ENCODE measurements around the gene RAPGEF6. TPM values are rescaled to one million over a fixed set of nuclear protein-coding genes. Genes with fewer than 3 reads are reported as not detected.

Gene RAPGEF6
- polyA plus RNA-seq, 1 donor from 2014 or later, result 121 TPM

DNA sequence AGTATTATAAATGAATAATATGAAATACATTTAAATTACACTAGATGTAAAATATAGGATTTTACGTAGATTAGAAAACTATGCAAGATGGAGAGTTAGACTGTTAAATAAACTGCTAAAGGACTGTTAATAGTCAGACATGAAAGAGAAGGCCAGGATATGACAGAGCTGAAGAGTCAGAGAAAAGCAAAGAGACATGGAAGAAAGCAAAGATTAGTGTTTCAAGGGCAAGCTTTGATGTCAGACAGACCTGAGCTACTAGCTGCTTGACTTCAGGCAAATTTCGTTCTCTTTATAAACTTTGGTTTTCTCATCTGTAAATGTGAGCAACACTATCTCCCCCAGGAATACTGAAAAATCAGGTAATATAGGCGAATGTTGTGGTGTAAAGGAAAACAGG lies 161.3 kb downstream of the RAPGEF6 start:
- H3F3A ChIP-seq (ENCODE audit: insufficient read depth, low read length, poor library complexity, severe bottlenecking), result no peaks in the 10 kb centered on the region

DNA sequence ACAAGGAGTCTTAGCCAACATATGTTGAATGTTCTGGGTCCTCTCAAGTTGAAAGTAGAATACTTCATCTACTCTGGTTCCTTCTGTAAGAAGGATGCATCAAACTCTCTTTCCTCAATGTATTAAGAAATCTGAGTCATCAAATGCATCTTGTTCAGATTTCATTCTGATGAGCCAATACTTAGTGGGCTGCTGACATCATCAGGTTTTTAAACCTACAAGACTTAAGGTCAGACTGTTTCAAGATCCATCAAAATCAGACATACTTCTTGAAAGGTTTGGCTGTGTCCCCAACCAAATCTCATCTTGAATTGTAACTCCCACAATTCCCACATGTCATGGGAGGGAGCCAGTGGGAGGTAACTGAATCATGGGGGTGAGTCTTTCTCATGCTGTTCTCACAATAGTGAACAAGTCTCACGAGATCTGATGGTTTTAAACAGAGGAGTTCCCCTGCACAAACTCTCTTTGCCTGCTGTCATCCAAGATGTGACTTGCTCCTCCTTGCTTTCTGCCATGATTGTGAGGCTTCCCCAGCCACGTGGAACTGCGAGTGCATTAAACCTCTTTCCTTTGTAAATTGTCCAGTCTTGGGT lies 168.8 kb downstream of the RAPGEF6 start:
- Histone ChIP-seq H3K9ac (ENCODE audit: low read length) (no peak overlapping the region), H3K9me3 (ENCODE audit: low read length) (no peaks in the 10 kb centered on the region), H4K20me1 (ENCODE audit: insufficient read depth) (no peaks in the 10 kb centered on the region), H3F3A (ENCODE audit: insufficient read depth, low read length, poor library complexity, severe bottlenecking) (no peaks in the 10 kb centered on the region), H3K4me3 (ENCODE audit: low read length) (no peak overlapping the region), H3K27ac (ENCODE audit: low read length) (no peak overlapping the region), H2AFZ (ENCODE audit: low read depth, low read length) (no peak overlapping the region), H3K4me2 (ENCODE audit: low read length) (no peak overlapping the region), H3K36me3 (ENCODE audit: insufficient read depth, low read length) (no peaks in the 10 kb centered on the region), H3K27me3 (ENCODE audit: insufficient read depth, low read depth, low read length) (no peaks in the 10 kb centered on the region), H3K79me2 (replicated peaks; ENCODE audit: insufficient read depth, low read length) (no peaks in the 10 kb centered on the region), H3K9me2 (ENCODE audit: insufficient read depth, low read length) (no peaks in the 10 kb centered on the region)
- TF ChIP-seq, protein P1, sequence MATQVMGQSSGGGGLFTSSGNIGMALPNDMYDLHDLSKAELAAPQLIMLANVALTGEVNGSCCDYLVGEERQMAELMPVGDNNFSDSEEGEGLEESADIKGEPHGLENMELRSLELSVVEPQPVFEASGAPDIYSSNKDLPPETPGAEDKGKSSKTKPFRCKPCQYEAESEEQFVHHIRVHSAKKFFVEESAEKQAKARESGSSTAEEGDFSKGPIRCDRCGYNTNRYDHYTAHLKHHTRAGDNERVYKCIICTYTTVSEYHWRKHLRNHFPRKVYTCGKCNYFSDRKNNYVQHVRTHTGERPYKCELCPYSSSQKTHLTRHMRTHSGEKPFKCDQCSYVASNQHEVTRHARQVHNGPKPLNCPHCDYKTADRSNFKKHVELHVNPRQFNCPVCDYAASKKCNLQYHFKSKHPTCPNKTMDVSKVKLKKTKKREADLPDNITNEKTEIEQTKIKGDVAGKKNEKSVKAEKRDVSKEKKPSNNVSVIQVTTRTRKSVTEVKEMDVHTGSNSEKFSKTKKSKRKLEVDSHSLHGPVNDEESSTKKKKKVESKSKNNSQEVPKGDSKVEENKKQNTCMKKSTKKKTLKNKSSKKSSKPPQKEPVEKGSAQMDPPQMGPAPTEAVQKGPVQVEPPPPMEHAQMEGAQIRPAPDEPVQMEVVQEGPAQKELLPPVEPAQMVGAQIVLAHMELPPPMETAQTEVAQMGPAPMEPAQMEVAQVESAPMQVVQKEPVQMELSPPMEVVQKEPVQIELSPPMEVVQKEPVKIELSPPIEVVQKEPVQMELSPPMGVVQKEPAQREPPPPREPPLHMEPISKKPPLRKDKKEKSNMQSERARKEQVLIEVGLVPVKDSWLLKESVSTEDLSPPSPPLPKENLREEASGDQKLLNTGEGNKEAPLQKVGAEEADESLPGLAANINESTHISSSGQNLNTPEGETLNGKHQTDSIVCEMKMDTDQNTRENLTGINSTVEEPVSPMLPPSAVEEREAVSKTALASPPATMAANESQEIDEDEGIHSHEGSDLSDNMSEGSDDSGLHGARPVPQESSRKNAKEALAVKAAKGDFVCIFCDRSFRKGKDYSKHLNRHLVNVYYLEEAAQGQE (IDR thresholded peaks at IDR 0.05; ENCODE audit: borderline replicate concordance), result no peak
- TF ChIP-seq TAF1 (IDR thresholded peaks at IDR 0.05; ENCODE audit: low read depth), result no peak
- TF ChIP-seq RAD21 (conservative IDR thresholded peaks at IDR 0.05), result no peak
- no peak for TF ChIP-seq POLR2AphosphoS5 (IDR thresholded peaks at IDR 0.05)

More for the DNA sequence above, 161.3 kb downstream of the RAPGEF6 start:
- Histone ChIP-seq H3K9me3 (ENCODE audit: low read length) (no peaks in the 10 kb centered on the region), H3K36me3 (ENCODE audit: insufficient read depth, low read length) (peaks cover 10% of the 10 kb centered on the region), H3K27ac (ENCODE audit: low read length) (no peak overlapping the region), H2AFZ (ENCODE audit: low read depth, low read length) (no peak overlapping the region), H3K4me2 (ENCODE audit: low read length) (no peak overlapping the region), H4K20me1 (ENCODE audit: insufficient read depth) (no peaks in the 10 kb centered on the region), H3K4me3 (ENCODE audit: low read length) (no peak overlapping the region), H3K9me2 (ENCODE audit: insufficient read depth, low read length) (no peaks in the 10 kb centered on the region), H3K79me2 (replicated peaks; ENCODE audit: insufficient read depth, low read length) (no peaks in the 10 kb centered on the region), H3K9ac (ENCODE audit: low read length) (no peak overlapping the region), H3K27me3 (ENCODE audit: insufficient read depth, low read depth, low read length) (no peaks in the 10 kb centered on the region)
- TF ChIP-seq EP300 (conservative IDR thresholded peaks at IDR 0.05; ENCODE audit: poor library complexity, severe bottlenecking) (no peak), EZH2 (IDR thresholded peaks at IDR 0.05; ENCODE audit: borderline replicate concordance, insufficient read depth, low read length, poor library complexity, severe bottlenecking) (no peak), MXI1 (conservative IDR thresholded peaks at IDR 0.05; ENCODE audit: poor library complexity, severe bottlenecking) (no peak), RAD21 (conservative IDR thresholded peaks at IDR 0.05) (no peak), SMC3 (conservative IDR thresholded peaks at IDR 0.05; ENCODE audit: poor library complexity) (no peak)

DNA sequence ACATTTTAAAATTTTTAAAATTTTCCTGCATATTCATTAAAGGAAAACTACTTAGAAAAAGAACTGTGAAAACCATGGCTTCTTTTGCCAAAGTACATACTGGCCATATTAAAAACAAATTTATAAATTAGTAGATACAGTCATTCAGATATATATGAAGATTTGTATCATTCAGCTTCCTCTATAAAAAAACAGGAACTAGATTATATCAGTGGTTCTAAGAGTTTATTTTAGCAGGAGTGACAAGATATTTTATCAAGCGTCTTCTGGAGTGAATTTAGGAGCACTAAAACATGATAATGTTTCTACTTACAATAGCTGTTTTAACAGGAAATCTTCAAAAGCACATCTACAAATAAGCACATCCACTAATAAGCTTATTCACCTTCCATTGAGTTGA lies 171.4 kb downstream of the RAPGEF6 start:
- Histone ChIP-seq H3K4me2 (ENCODE audit: low read length) (no peak overlapping the region), H3K9me2 (ENCODE audit: insufficient read depth, low read length) (no peaks in the 10 kb centered on the region), H3K4me3 (ENCODE audit: low read length) (no peak overlapping the region), H3K27me3 (ENCODE audit: insufficient read depth, low read depth, low read length) (no peaks in the 10 kb centered on the region), H3K9ac (ENCODE audit: low read length) (no peak overlapping the region), H3F3A (ENCODE audit: insufficient read depth, low read length, poor library complexity, severe bottlenecking) (no peaks in the 10 kb centered on the region), H3K36me3 (ENCODE audit: insufficient read depth, low read length) (no peaks in the 10 kb centered on the region), H3K79me2 (replicated peaks; ENCODE audit: insufficient read depth, low read length) (no peaks in the 10 kb centered on the region), H2AFZ (ENCODE audit: low read depth, low read length) (no peak overlapping the region), H3K9me3 (ENCODE audit: low read length) (no peaks in the 10 kb centered on the region), H3K27ac (ENCODE audit: low read length) (no peak overlapping the region), H4K20me1 (ENCODE audit: insufficient read depth) (no peaks in the 10 kb centered on the region)
- TF ChIP-seq MXI1 (conservative IDR thresholded peaks at IDR 0.05; ENCODE audit: poor library complexity, severe bottlenecking) (no peak), POLR2AphosphoS5 (IDR thresholded peaks at IDR 0.05) (no peak), EP300 (conservative IDR thresholded peaks at IDR 0.05; ENCODE audit: poor library complexity, severe bottlenecking) (no peak), TAF1 (IDR thresholded peaks at IDR 0.05; ENCODE audit: low read depth) (no peak)
- TF ChIP-seq, protein P2, sequence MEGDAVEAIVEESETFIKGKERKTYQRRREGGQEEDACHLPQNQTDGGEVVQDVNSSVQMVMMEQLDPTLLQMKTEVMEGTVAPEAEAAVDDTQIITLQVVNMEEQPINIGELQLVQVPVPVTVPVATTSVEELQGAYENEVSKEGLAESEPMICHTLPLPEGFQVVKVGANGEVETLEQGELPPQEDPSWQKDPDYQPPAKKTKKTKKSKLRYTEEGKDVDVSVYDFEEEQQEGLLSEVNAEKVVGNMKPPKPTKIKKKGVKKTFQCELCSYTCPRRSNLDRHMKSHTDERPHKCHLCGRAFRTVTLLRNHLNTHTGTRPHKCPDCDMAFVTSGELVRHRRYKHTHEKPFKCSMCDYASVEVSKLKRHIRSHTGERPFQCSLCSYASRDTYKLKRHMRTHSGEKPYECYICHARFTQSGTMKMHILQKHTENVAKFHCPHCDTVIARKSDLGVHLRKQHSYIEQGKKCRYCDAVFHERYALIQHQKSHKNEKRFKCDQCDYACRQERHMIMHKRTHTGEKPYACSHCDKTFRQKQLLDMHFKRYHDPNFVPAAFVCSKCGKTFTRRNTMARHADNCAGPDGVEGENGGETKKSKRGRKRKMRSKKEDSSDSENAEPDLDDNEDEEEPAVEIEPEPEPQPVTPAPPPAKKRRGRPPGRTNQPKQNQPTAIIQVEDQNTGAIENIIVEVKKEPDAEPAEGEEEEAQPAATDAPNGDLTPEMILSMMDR (IDR thresholded peaks at IDR 0.05; ENCODE audit: poor library complexity, severe bottlenecking), result no peak

Measured in neural cell (in vitro differentiated cells).